HG03045 (cell line): Measurements from ENCODE around the gene USP24.

Experiments
- ATAC-seq: cut with Tn5 transposase; IDR thresholded peaks from one replicate; pipeline ENCODE4 v1.9.1; 2021; ENCODE audit warnings: mild to moderate bottlenecking, moderate library complexity; ENCODE audit not compliant: unreplicated experiment

USP24 gene

DNA sequence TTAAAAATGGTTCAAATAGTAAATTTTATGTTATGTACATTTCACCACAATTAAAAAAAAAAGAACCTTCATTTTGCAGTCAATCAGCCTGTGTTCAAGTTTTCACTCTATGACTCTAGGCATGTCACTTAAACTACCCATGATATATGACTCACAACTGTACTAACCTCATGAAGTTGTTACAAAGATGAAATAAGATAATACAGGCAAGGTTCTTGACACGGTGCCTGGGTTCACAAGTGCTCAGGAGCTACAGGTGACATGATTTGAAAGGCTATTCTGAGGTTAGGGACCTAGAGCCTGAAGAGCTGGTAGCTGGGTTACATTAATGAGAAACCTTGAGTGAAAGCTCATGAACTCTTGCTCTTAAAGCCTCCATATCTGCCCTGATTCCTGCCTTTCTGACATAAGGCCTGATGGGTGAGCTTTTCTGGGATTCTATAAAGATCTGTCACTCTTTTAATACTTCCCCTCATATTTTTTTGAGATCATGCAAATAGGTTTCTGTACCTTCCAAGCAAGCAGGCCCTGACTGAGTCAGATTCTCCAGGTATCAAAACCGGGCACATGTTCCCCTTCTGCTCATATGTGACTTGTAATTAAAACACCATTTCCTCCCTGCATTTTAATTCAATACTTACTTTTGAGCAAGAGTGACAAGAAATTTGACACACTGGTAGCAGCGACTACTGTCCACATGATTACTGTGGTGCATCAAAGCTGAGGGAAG lies 141.8 kb downstream of the USP24 start:
- ATAC-seq: no peak

DNA sequence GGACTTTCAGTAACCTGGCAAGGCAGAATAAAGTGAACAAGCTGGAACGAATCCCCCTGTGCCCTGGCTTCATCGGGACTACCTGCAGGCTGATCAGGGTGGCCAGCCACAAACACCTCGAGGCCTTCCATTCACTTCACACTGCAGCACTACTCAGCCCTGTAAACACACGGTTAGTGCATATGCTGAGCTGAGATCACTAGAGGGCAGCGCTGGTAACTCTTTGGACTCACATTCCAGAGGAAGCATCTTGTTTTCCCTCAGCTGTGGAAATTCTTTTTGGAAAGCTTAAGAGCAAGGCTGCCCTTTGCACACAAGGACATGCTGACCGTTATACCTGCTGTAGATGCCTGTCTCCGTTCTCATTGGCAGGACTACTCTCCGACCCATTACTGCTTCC lies 143.7 kb downstream of the USP24 start:
- ATAC-seq: no peak

- no peak for ATAC-seq
These were observed 144.6 kb downstream of the USP24 start for GRCh38 chr1:55070293-55071164.

DNA sequence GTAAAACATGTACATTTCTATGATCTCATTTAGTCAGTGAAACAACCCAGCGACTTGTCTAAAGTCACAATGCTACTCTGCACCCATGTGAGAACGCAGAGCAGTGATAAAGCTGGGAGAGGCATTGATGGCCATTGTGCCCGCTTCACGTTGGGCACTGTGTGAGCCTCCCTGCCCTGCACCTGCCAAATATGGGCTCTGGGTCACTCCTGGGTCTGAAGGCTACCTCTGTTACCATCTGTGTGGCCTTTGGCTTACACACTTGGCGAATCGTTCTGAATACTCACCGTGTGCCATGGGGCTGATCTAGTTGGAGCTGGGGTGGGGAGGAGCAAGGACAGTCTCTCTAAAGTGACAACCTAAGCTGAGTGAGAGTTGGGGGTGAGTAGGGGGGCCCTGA lies 145.9 kb downstream of the USP24 start:
- no peak for ATAC-seq

DNA sequence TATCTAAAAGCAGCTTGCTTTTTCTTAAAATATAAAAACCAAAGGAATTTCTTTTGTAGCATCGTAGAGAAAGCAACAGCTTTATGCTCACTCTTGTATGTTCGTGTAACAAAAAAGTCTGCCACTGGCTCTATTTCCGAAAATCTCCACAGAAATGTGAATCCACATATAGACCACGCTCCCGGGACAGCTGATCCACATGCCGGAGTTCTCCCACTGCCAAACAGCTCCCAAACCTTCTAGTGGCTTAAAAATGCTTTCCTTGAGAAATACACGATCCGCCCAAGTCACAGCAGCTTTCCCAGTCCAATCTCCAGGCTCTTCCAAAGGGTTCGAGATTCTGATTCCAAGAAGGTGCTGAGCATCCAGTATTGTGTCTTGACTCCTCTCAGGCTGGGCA lies 146.5 kb downstream of the USP24 start:
- no peak for ATAC-seq

GRCh38 chr1:55067914-55068313 lies 147.2 kb downstream of the USP24 start:
- ATAC-seq: no peak

- ATAC-seq: no peak
These were observed 148.0 kb downstream of the USP24 start for GRCh38 chr1:55067022-55067778.

GRCh38 chr1:55065648-55066047 lies 149.5 kb downstream of the USP24 start:
- ATAC-seq: no peak

- no peak for ATAC-seq
These were observed 150.3 kb downstream of the USP24 start for GRCh38 chr1:55064861-55065263.

DNA sequence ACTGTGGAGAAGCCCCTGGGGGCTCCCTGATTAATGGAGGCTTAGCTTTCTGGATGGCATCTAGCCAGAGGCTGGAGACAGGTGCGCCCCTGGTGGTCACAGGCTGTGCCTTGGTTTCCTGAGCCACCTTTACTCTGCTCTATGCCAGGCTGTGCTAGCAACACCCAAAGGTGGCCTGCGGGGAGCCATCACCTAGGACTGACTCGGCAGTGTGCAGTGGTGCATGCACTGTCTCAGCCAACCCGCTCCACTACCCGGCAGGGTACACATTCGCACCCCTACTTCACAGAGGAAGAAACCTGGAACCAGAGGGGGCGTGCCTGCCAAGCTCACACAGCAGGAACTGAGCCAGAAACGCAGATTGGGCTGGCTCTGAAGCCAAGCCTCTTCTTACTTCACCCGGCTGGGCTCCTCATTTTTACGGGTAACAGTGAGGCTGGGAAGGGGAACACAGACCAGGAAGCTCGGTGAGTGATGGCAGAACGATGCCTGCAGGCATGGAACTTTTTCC lies 151.0 kb downstream of the USP24 start:
- ATAC-seq: no peak

DNA sequence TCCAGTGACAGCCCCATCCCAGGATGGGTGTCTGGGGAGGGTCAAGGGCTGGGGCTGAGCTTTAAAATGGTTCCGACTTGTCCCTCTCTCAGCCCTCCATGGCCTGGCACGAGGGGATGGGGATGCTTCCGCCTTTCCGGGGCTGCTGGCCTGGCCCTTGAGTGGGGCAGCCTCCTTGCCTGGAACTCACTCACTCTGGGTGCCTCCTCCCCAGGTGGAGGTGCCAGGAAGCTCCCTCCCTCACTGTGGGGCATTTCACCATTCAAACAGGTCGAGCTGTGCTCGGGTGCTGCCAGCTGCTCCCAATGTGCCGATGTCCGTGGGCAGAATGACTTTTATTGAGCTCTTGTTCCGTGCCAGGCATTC lies 151.6 kb downstream of the USP24 start:
- ATAC-seq: no peak

DNA sequence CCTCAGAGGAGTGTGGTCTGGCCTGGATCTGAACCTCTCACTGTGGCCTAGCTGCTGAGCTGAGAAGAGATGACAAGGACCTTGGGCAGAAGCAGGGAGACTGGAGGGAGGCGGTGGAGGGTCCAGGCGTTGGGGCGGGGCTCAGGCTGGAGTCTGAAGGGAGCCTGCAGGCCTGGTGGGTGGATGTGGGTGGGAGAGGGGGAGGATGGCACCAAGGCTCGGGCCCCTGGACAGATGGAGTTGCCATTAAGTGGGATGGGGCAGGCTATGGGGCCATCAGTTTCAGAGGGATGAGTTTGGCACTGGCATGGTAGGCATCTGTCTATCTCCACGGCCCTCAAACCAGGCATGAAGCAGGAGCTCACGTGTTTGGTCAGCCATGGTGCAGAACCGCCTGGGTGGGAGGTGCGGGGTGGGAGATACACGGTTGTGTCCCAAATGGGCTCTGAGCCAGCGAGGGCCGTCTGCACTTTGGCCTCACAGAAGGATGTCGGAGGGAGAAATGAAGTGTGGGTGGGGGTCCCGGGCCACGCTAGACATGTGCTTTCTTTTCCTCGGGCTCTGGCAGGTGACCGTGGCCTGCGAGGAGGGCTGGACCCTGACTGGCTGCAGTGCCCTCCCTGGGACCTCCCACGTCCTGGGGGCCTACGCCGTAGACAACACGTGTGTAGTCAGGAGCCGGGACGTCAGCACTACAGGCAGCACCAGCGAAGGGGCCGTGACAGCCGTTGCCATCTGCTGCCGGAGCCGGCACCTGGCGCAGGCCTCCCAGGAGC lies 152.2 kb downstream of the USP24 start:
- ATAC-seq: no peak

GRCh38 chr1:55061706-55062321 lies 153.3 kb downstream of the USP24 start:
- ATAC-seq: no peak

GRCh38 chr1:55061000-55061705 lies 154.0 kb downstream of the USP24 start:
- no peak for ATAC-seq

- peak; percentile 50 for ATAC-seq
These were observed 154.8 kb downstream of the USP24 start for GRCh38 chr1:55060133-55060999.

GRCh38 chr1:55059302-55060132 lies 155.6 kb downstream of the USP24 start:
- ATAC-seq: no peak

GRCh38 chr1:55057956-55058298 lies 157.2 kb downstream of the USP24 start:
- no peak for ATAC-seq
